K562 (cell line): ENCODE measurements around the gene MED29. TPM values are rescaled to one million over a fixed set of nuclear protein-coding genes. Genes with fewer than 3 reads are reported as not detected.
A peak's percentile ranks its signal among the peaks of the same experiment; 100 is the strongest.

Experiments
- HEY1 ChIP-seq: fragments of 250-450 bp; sonication (Bioruptor Pico); IDR thresholded peaks from 2 replicates; pipeline ENCODE4 v1.5.0; 2020; ENCODE audit warnings: mild to moderate bottlenecking, moderate library complexity, borderline replicate concordance
- MTF1 ChIP-seq: fragments of 250-450 bp; sonication (Bioruptor Pico); IDR thresholded peaks from 2 replicates; pipeline ENCODE4 v1.9.0; 2021; ENCODE audit warnings: moderate library complexity, mild to moderate bottlenecking, inconsistent platforms, borderline replicate concordance
- NCOA4 ChIP-seq: fragments of 450-650 bp; IDR thresholded peaks from 2 replicates; pipeline ENCODE4 v1.6.1; 2018; ENCODE audit warnings: mild to moderate bottlenecking; ENCODE audit not compliant: partially characterized antibody
- PRDM10 ChIP-seq: fragments of 450-650 bp; IDR thresholded peaks from 2 replicates; pipeline ENCODE4 v1.6.1; 2018; ENCODE audit not compliant: partially characterized antibody
- RNF2 ChIP-seq: sonication (generic); IDR thresholded peaks from 2 replicates; pipeline ENCODE4 v1.6.1; 2016
- SIX5 ChIP-seq, 2 experiments: IDR thresholded peaks; 2 replicates each; pipeline ENCODE4 v1.6.1; 2011; ENCODE audit warnings: low read length in 2 of 2, borderline replicate concordance in 1 of 2, low read depth in 1 of 2, mild to moderate bottlenecking in 1 of 2, moderate library complexity in 1 of 2; ENCODE audit not compliant: insufficient read depth in 1 of 2
- SMARCE1 ChIP-seq: fragments of 450-650 bp; IDR thresholded peaks from 2 replicates; pipeline ENCODE4 v1.7.1; 2016; ENCODE audit warnings: mild to moderate bottlenecking
- SPI1 ChIP-seq: IDR thresholded peaks from 2 replicates; pipeline ENCODE4 v1.6.1; 2011; ENCODE audit warnings: low read depth, low read length, control low read depth, borderline replicate concordance
- ZBTB2 ChIP-seq: fragments of 450-650 bp; IDR thresholded peaks from 2 replicates; pipeline ENCODE4 v1.6.1; 2016; ENCODE audit warnings: antibody characterized with exemption
- ZBTB5 ChIP-seq: fragments of 450-650 bp; IDR thresholded peaks from 2 replicates; pipeline ENCODE4 v1.6.1; 2017; ENCODE audit warnings: antibody characterized with exemption
- ZNF134 ChIP-seq: fragments of 250-450 bp; sonication (Bioruptor Pico); conservative IDR thresholded peaks from 2 replicates; pipeline ENCODE4 v1.4.0; 2020
- ZNF398 ChIP-seq: fragments of 250-450 bp; sonication (Bioruptor Pico); IDR thresholded peaks from 2 replicates; pipeline ENCODE4 v1.8.0; 2021; ENCODE audit warnings: moderate library complexity, mild to moderate bottlenecking, inconsistent platforms
- polyA plus RNA-seq, 8 experiments: library from polyadenylated mRNA; depleted of rRNA in 4 of 8; stranded (reverse) in 5 of 8; unstranded in 3 of 8; fragments of >200 nt; fragmentation: Nextera tagmentation in 2 of 8; fragmentation: Illumina TruSeq in 1 of 8; extraction: Ambion mirVana in 2 of 8; extraction: Trizol in 1 of 8; gene quantifications; 2 replicates each; pipeline versions ENCODE4 v1.2.1 to v1.2.3, GENCODE V29; 2011 to 2014; ENCODE audit warnings: inconsistent platforms in 1 of 8, missing spikeins in 1 of 8
- total RNA-seq, 7 experiments: library from RNA; depleted of rRNA in 6 of 7; stranded (reverse); fragments of >200 nt in 6 of 7; fragmentation: Illumina TruSeq in 2 of 7; extraction: Trizol in 2 of 7; gene quantifications; 2 replicates each; pipeline versions ENCODE4 v1.2.1 to v1.2.3, GENCODE V29; 2011 to 2021; ENCODE audit warnings: low replicate concordance in 1 of 7

The MED29 gene
- total and polyA plus RNA-seq, 9 of the 15 experiments (the other 6 are each of a cell fraction or from before 2014, with no cell fraction given): 1.8 to 22.6 (median 12.4) TPM

GRCh38 chr19:39410017-39410830, 19.0 kb downstream of the MED29 start (continued):
- TF ChIP-seq PRDM10 (peak; percentile 36), ZNF398 (CRISPR knock-in tag) (no peak), NCOA4 (peak; percentile 46), ZBTB5 (0 out of 2 replicates have a peak, but pooled peaks have one; percentile 70), RNF2 (0 out of 2 replicates have a peak, but pooled peaks have one; percentile 34), SIX5 (IDR thresholded peaks at IDR 0.05; ENCODE audit: borderline replicate concordance in 1 of 2, insufficient read depth in 1 of 2, low read depth in 1 of 2, low read length in 2 of 2) (no peak), MTF1 (no peak), SMARCE1 (peak; percentile 90), SPI1 (peak; percentile 90; the same call in 1 of the 2 replicates), ZNF134 (CRISPR knock-in tag) (no peak), ZBTB2 (peak; percentile 79), HEY1 (no peak)
